UCSD-AML1 (cell line): ENCODE data around the gene POLR3K.
"Not testable (repeated sequence)": the region's sequence is repeated elsewhere in the genome, so short reads cannot be mapped to it uniquely, and the experiment has no call there.

ENCODE experiments used
- DNase-seq: peaks from one replicate; lab custom pipeline; 2025; ENCODE audit not compliant: unreplicated experiment; lab: John Stamatoyannopoulos, UW

The POLR3K gene

DNA sequence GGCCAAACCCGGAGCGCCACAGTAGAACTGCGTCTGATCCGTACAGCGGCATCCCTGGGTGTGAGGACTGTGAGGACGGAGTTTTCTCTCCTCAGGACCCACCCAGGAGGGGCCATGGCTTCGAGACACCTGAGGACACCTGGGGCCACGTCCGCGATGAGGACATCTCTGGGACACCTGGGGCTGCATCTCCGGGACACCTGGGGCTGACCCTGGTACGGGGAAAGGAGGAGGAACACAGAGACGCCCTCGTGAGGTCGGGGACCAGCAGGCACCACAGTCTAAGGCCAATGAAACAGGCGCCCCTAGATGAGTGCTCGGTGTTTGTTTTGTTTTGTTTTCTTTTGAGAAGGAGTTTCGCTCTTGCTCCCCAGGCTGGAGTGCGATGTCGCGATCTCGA is 29.3 kb downstream of the POLR3K start:
- not testable (repeated sequence) for DNase-seq

DNA sequence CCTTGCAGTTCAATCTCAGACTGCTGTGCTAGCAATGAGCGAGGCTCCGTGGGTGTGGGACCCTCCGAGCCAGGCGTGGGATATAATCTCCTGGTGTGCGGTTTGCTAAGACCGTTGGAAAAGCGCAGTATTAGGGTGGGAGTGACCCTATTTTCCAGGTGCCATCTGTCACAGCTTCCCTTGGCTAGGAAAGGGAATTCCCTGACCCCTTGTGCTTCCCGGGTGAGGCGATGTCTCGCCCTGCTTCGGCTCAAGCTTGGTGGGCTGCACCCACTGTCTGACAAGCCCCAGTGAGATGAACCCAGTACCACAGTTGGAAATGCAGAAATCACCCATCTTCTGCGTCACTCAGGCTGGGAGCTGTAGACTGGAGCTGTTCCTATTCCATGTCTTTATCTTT is 32.5 kb downstream of the POLR3K start:
- not testable (repeated sequence) for DNase-seq

DNA sequence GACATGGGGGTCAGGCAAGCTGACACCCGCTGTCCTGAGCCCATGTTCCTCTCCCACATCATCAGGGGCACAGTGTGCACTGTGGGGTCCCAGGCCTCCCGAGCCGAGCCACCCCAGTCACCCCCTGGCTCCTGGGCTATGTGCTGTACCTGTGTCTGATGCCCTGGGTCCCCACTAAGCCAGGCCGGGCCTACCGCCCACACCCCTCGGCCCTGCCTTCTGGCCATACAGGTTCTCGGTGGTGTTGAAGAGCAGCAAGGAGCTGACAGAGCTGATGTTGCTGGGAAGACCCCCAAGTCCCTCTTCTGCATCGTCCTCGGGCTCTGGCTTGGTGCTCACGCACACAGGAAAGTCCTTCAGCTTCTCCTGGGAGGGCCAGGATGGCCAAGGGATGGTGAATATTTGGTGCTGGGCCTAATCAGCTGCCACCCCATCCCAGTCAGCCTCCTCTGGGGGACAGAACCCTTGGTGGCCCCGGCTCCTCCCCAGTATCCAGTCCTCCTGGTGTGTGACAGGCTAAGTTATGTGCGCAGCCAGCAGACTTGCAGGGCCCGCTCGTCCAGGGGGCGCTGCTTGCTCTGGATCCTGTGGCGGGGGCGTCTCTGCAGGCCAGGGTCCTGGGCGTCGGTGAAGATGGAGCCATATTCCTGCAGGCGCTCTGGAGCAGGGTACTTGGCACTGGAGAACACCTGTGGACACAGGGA is 36.2 kb downstream of the POLR3K start:
- not testable (repeated sequence) for DNase-seq

DNA sequence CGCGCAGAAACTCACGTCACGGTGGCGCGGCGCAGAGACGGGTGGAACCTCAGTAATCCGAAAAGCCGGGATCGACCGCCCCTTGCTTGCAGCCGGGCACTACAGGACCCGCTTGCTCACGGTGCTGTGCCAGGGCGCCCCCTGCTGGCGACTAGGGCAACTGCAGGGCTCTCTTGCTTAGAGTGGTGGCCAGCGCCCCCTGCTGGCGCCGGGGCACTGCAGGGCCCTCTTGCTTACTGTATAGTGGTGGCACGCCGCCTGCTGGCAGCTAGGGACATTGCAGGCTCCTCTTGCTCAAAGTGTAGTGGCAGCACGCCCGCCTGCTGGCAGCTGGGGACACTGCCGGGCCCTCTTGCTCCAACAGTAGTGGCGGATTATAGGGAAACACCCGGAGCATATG is 42.6 kb downstream of the POLR3K start:
- DNase-seq, result peak; percentile 87

DNA sequence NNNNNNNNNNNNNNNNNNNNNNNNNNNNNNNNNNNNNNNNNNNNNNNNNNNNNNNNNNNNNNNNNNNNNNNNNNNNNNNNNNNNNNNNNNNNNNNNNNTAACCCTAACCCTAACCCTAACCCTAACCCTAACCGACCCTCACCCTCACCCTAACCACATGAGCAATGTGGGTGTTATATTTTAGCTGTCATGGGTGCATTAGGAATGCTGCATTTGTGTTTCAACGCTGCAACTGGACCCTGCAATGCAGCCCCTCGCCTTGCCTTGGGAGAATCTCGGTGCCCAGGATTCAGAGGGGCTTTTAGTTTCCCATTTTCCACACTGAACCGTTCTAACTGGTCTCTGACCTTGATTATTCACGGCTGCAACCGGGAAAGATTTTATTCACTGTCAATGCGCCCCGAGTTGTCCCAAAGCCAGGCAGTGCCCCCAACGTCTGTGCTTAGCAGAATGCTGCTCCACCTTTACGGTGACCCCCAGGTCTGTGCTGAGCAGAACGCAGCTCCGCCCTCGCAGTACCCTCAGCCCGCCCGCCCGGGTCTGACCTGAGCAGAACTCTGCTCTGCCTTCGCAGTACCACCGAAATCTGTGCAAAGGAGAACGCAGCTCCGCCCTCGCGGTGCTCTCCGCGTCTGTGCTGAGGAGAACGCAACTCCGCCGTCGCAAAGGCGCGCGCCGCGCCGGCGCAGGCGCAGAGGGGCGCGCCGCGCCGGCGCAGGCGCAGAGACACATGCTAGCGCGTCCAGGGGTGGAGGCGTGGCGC is 43.3 kb downstream of the POLR3K start:
- DNase-seq, result no peak
